Fibroblast of skin of right quadriceps (primary cell): ENCODE data around the gene WNT7A.

Source experiments
- DNase-seq: peaks from one replicate; pipeline ENCODE4 v3.0.0-alpha.2; 2013

The WNT7A gene

GRCh38 chr3:13844911-13845310, 35.0 kb downstream of the WNT7A start:
- no peak for DNase-seq

GRCh38 chr3:13844286-13844685, 35.6 kb downstream of the WNT7A start:
- no peak for DNase-seq

- DNase-seq: no peak
Observed at GRCh38 chr3:13843351-13843750, 36.5 kb downstream of the WNT7A start.

GRCh38 chr3:13842226-13842625, 37.6 kb downstream of the WNT7A start:
- no peak for DNase-seq

DNA sequence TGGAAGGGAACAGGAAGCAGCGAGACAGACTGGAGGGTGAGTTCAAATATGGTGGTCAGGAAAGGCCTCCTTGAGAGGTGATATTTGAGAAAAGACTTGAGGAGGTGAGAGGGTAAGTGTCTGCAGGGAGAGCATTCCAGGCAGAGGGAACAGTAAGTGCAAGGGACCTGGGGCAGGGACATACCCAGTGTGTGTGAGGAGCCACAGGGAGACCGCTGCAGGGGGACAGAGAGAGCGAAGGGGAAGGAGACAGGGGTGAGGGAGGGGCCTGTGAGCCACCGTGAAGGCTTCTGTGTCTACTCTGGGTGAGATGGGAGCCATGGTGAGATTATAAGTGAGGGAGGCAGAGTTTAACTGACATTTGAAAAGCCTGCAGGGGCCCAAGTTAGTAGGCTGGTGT, 38.0 kb downstream of the WNT7A start:
- DNase-seq: no peak

DNA sequence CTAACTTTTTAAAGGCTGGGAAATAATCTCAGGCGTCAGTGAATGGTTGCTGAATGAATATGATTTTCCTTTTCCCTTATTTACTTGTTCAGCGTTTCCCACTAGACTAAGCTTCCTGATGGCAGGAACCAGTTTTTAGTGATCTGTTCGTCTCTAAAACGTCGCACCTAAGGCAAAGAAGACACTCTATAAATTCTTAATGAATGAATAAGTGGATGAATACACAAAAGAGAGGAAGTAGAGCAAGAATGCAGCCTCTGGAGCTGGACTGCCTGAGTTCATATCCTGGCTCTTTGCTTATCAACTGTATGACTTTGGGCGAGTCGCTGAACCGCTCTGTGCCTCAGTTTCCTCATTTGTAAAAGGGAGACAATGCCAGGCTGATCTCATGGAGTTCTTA, 38.7 kb downstream of the WNT7A start:
- DNase-seq: no peak

DNA sequence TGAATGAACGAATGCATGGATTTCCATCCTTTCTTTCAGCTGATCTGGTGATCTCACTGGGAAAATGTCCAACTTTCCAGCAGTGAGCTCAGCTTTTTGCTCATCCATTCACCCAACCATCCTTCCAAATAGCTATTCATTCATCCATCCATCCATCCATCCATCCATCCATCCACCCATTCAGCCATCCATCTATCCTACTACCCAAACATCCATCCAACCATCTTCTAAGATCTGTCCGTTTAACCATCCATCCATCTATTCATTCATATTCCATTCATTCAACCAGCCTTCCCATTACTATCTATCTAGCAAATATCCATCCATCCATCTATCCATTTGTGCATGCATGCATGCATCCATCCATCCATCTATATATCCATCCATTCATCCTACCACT, 39.4 kb downstream of the WNT7A start:
- no peak for DNase-seq

GRCh38 chr3:13839726-13840340, 40.0 kb downstream of the WNT7A start:
- no peak for DNase-seq

- no peak for DNase-seq
Observed at GRCh38 chr3:13839253-13839652, 40.6 kb downstream of the WNT7A start.

GRCh38 chr3:13838421-13838820, 41.5 kb downstream of the WNT7A start:
- DNase-seq: no peak

DNA sequence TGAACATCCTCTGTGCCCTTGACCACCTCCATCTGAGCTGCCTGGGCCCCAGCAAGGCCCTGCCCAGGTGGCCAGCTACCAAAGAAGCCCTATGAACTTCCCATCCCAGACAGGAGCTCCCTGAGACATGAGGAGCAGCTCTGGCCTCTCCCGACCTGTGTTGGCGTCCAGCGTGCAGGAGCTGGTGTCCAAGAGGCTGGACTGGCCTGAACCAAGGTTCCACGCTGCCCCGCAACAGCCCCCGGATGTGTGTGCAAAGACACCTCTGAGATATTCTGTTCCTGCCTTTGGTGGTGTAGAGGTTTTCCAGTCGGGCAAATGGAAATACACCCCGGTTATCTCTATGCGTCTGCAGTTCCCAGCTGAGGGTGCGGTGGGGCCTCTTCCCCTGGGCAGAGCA, 42.1 kb downstream of the WNT7A start:
- no peak for DNase-seq

- DNase-seq: no peak
Observed at GRCh38 chr3:13836658-13837587, 42.9 kb downstream of the WNT7A start.

DNA sequence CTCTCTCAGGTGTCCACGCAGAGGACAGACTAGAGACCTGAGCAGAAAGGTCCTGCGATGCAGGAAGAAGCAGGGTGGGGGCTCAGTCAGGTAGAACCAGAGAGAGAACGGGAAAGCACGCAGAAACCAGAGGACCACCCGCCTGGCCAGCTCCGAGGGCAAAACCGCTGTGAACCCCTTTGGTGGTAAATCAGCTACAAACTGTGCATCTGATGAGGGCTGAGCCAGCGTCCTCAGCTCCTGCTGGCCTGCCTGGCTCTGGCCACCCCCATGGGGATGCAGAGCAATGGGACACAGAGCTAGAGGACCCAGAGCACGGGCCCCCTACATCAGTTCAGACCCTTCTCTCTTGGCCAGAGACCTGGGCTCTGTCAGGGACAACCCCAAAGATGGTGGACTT, 44.6 kb downstream of the WNT7A start:
- DNase-seq: no peak

- no peak for DNase-seq
Observed at GRCh38 chr3:13834258-13835035, 45.4 kb downstream of the WNT7A start.

DNA sequence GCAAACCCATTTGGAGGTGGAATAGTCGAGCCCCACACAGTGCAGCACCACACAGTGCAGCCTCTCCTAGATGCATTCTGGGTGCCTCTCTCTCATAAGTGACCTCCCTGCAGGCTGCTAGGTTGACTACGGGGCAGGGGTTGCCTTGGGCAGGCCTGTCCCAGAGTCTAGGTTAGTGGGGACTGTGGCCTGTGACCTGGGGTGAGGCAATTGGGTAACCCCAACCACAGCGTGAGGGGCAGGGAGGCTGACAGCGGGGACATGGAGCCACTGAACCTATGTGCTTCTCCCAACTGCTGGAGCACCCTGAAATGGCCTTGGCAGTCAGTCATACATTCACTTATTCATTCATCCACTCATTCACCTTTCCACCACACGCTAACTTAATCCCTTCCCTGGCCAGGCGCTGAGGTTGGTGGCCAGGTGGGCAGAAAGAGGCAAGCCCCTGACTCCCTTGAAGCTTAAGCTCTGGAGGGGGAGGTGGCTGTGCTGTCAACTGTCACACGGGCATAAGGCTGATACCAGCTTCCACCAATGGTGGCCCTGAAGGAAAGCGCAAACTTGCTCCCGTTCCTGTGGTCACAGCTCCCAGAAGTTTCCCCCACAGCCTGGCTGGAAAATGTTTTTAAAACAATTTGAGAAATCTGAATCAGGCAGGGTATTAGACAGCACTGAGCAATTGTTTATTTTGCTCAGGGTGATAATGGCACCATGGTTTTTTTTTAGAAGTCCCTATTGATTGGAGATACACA, 46.2 kb downstream of the WNT7A start:
- DNase-seq: no peak

DNA sequence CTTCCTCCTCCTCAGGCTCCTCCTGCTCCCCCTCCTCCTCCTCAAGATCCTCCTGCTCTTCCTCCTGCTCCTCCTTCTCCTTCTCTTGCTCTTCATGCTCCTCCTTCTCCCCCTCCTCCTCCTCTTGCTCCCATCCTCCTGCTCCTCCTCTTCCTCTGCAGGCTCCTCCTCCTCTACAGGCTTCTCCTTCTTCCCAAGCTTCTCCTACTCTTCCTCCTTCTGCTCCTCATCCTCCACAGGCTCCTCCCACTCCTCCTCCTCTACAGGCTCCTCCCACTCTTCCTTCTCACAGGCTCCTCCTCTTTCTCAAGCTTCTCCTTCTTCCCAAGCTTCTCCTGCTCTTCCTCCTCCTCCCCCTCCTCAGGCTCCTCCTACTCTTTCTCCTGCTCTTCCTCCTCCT, 47.7 kb downstream of the WNT7A start:
- no peak for DNase-seq

DNA sequence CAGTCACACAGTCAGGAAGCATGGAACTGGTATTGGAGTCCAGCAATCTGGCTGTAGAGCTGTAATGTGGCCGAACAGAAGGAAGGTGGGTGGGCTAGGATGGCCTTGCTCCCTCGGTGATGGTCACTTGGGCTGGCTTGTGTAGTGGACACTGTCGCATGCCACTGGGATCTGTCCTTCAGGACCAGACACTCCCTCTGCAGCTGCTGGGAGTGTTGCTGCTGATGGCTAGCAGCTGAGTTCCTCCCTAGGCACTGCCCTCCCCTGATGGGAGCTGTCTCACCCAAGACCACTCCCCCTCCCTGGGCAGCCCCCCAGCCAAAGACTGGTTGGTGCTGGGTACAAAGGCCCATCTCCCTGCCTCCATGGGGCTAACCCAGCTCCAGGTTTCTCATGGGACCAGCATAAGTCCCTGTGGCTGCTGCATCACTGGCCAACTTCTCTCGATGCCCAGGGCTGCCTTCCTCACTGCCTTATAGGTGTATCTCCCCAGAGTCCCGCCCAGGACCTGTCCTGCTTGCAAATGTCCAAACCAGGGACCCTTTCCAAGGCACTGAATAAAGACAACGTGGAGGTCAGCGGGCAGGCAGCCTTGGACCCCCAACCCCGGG, 48.4 kb downstream of the WNT7A start:
- no peak for DNase-seq

- no peak for DNase-seq
Observed at GRCh38 chr3:13829311-13829710, 50.6 kb downstream of the WNT7A start.

- DNase-seq: no peak
Observed at GRCh38 chr3:13828501-13829265, 51.2 kb downstream of the WNT7A start.

GRCh38 chr3:13827699-13828098, 52.2 kb downstream of the WNT7A start:
- DNase-seq: no peak

- no peak for DNase-seq
Observed at GRCh38 chr3:13827256-13827655, 52.6 kb downstream of the WNT7A start.

GRCh38 chr3:13826672-13827071, 53.2 kb downstream of the WNT7A start:
- DNase-seq: no peak
